Sigmoid colon (tissue), 7 donors: ENCODE data around the gene TSHZ1. TPM values are rescaled to one million over a fixed set of nuclear protein-coding genes. Genes with fewer than 3 reads are reported as not detected.
A peak's percentile ranks its signal among the peaks of the same experiment; 100 is the strongest.

Source experiments
- DNase-seq: peaks from one replicate; pipeline ENCODE4 v3.0.0-alpha.2; 2019
- H3K27ac ChIP-seq, 4 donors: fragments of 200-600 bp; sonication (generic); one replicate each; pipeline ENCODE4 v1.5.1; 2016 to 2019; ENCODE audit warnings: mild to moderate bottlenecking in 1 of 4
- H3K27me3 ChIP-seq, 3 donors: fragments of 200-600 bp; sonication (generic); one replicate each; pipeline ENCODE4 v1.5.1; 2019; ENCODE audit warnings: mild to moderate bottlenecking in 1 of 3
- H3K36me3 ChIP-seq, 4 donors: fragments of 200-600 bp; sonication (generic); one replicate each; pipeline ENCODE4 v1.5.1; 2016 to 2019
- H3K4me1 ChIP-seq, 4 donors: fragments of 200-600 bp; sonication (generic); one replicate each; pipeline ENCODE4 v1.5.1; 2017 to 2019
- H3K4me3 ChIP-seq, 4 donors: fragments of 200-600 bp; sonication (generic); one replicate each; pipeline ENCODE4 v1.5.1; 2017 to 2019; ENCODE audit warnings: mild to moderate bottlenecking in 2 of 4, moderate library complexity in 1 of 4
- H3K9me3 ChIP-seq, 4 donors: fragments of 200-600 bp in 3 of 4; sonication (generic) in 3 of 4; one replicate each; pipeline versions ENCODE4 v1.5.1 to v1.6.1; 2013 to 2019
- EP300 ChIP-seq, 4 donors: sonication (generic); formaldehyde crosslinking; IDR thresholded peaks; one replicate each; pipeline ENCODE4 v1.6.1; 2017; ENCODE audit warnings: antibody characterized with exemption in 4 of 4
- POLR2A ChIP-seq, 2 donors: fragments of 450-650 bp; IDR thresholded peaks; one replicate each; pipeline ENCODE4 v1.6.1; 2016; ENCODE audit warnings: antibody characterized with exemption in 2 of 2, mild to moderate bottlenecking in 2 of 2, moderate library complexity in 2 of 2
- POLR2AphosphoS5 ChIP-seq, 4 donors: sonication (generic); formaldehyde crosslinking; IDR thresholded peaks; one replicate each; pipeline ENCODE4 v1.6.1; 2017; ENCODE audit warnings: antibody characterized with exemption in 4 of 4
- WGBS, 2 donors: extraction: QIAGEN DNeasy Blood & Tissue Kit; methylation state at CpG; one replicate each; pipeline ENCODE4 v1.1.7; 2013; 5-methylcytosine and 5-hydroxymethylcytosine counted together
- intact Hi-C: fragments of 100-400 bp; cut with DNase I; formaldehyde crosslinking; loops from one replicate; pipeline ENCODE4 v1.15.1; 2023
- polyA plus RNA-seq, 3 donors: library from polyadenylated mRNA; stranded (reverse); fragments of 200-250 nt; gene quantifications; one replicate each; pipeline ENCODE4 v1.2.3, GENCODE V29; 2013
- total RNA-seq, 4 donors: library from RNA; depleted of rRNA; stranded (reverse); fragments of >200 nt; gene quantifications; one replicate each; pipeline ENCODE4 v1.1.0, GENCODE V29; 2016
- TF ChIP-seq, protein P1 (sequence below), 4 experiments: fragments of 450-650 bp in 3 of 4; fragments of 200-600 bp in 1 of 4; IDR thresholded peaks; one replicate each; pipeline ENCODE4 v1.5.1; 2016 to 2019; ENCODE audit warnings: antibody characterized with exemption in 4 of 4, mild to moderate bottlenecking in 3 of 4, moderate library complexity in 2 of 4
- donor health status: healthy with polysubstance abuse.
- donor health status: Bipolar disorder and iron deficiency.
- donor health status: healthy.

Gene TSHZ1, protein sequence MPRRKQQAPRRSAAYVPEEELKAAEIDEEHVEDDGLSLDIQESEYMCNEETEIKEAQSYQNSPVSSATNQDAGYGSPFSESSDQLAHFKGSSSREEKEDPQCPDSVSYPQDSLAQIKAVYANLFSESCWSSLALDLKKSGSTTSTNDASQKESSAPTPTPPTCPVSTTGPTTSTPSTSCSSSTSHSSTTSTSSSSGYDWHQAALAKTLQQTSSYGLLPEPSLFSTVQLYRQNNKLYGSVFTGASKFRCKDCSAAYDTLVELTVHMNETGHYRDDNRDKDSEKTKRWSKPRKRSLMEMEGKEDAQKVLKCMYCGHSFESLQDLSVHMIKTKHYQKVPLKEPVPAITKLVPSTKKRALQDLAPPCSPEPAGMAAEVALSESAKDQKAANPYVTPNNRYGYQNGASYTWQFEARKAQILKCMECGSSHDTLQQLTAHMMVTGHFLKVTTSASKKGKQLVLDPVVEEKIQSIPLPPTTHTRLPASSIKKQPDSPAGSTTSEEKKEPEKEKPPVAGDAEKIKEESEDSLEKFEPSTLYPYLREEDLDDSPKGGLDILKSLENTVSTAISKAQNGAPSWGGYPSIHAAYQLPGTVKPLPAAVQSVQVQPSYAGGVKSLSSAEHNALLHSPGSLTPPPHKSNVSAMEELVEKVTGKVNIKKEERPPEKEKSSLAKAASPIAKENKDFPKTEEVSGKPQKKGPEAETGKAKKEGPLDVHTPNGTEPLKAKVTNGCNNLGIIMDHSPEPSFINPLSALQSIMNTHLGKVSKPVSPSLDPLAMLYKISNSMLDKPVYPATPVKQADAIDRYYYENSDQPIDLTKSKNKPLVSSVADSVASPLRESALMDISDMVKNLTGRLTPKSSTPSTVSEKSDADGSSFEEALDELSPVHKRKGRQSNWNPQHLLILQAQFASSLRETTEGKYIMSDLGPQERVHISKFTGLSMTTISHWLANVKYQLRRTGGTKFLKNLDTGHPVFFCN (N-terminal part only)
- total RNA-seq = 10 to 100 TPM; 23.0 to 29.4 (median 27.9) TPM
- 1 to 10 TPM; 7.8 to 9.8 (median 8.8) TPM for polyA plus RNA-seq

DNA sequence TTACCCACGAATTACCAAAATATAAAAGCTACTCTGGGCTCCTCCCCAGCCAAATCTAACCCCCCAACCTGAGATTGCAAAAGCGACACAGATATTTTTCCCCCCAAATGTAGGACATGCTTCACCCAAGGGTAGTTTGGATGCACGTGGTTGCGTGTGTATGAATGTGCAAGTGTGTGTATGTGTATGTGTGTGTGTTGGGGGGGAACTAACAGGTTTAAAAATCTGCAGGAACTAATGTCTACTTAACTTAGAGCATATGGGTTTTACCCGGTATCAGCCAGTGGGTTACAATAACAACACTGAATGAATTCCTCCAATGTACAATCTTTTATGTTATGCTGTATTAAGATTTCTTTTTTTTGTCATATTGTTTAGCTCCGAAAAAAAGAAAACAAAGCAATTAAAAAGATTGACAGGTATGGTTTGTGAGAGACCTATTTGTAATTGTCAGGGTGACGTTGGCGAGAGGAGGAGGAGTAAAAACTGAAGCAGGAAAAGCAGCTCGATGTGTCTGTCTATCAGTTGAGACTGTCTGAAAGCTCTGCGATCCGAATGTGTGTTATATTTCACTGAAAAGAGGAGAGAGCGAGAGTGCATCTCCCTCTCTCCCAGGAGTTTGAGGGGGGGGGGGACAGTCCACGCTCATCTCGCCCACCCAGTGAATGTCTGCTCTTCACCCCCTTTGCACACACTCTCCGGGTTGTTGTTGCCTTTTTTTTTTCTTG, at the start of gene TSHZ1:
TSS of gene TSHZ1 (plus strand) at position 524 of the 728 bp plus-strand sequence. CDS start 1,080 bp downstream, outside the sequence.
- Histone ChIP-seq H3K9me3 (no peaks in the 10 kb centered on the region), H3K4me3 (peak within 1 kb of the TSS; percentile 72 to 100 (median 91)), H3K36me3 (no peaks in the 10 kb centered on the region), H3K4me1 (peaks cover 0 to 58% (median 48%) of the 10 kb centered on the region in 4 donors), H3K27me3 (no peaks in the 10 kb centered on the region), H3K27ac (peak within 1 kb of the TSS; percentile 98 to 99 (median 98))
- 1 to 2% methylated on average over 15 of the region's 15 CpGs for WGBS, 2 donors
- TF ChIP-seq POLR2A (IDR thresholded peaks at IDR 0.05) (peak; percentile 68 to 79), POLR2AphosphoS5 (IDR thresholded peaks at IDR 0.05) (peak; percentile 83 to 95 (median 90)), EP300 (IDR thresholded peaks at IDR 0.05) (peak in 1 of 4 donors; percentile 32)
- TF ChIP-seq, protein P1, sequence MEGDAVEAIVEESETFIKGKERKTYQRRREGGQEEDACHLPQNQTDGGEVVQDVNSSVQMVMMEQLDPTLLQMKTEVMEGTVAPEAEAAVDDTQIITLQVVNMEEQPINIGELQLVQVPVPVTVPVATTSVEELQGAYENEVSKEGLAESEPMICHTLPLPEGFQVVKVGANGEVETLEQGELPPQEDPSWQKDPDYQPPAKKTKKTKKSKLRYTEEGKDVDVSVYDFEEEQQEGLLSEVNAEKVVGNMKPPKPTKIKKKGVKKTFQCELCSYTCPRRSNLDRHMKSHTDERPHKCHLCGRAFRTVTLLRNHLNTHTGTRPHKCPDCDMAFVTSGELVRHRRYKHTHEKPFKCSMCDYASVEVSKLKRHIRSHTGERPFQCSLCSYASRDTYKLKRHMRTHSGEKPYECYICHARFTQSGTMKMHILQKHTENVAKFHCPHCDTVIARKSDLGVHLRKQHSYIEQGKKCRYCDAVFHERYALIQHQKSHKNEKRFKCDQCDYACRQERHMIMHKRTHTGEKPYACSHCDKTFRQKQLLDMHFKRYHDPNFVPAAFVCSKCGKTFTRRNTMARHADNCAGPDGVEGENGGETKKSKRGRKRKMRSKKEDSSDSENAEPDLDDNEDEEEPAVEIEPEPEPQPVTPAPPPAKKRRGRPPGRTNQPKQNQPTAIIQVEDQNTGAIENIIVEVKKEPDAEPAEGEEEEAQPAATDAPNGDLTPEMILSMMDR (IDR thresholded peaks at IDR 0.05) = no peak
- DNase-seq = peak; percentile 86
- intact Hi-C loops = loop anchor here (5.0 kb wide), 3 partner anchors 37 to 1142 kb away; no protein-coding TSS in a partner anchor

DNA sequence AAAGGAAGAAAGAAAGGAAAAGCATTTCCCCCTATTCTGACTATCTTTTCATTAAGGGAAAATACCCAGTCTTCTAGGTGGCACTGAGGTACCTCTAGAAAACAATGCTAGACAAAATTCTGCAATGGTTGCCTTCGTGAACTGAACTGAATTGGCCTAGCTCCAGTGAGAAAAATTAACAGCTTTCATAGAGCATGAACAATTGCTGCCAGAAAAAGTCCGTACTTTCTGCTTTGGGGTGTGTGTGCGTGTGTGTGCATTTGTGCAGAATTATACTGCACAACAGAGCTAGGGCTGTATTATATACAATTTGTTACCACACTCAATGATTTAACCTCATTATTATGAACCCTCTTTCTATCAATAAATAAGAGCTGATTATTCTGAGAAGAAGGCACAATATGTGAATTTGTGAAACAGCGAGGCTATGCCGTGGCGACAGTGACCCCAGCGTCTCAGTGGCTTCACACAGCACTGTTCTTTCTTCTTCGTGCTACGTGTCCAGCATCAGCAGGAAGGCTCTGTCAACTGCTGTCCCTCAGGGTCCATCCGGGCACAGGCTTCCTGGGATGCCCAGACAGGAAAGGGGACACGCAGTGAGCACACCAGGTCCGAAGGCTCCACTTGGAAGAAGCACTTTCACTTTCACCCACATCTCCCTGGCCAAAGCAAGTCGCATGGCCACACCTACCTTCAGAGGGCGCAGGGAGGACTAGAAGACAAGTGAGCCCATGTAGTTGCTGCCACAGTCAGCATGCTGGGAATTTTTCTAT, 49.2 kb upstream of the TSHZ1 start:
- no peaks in the 10 kb centered on the region for H3K9me3 ChIP-seq
- no peak for TF ChIP-seq POLR2A (IDR thresholded peaks at IDR 0.05)
- TF ChIP-seq POLR2AphosphoS5 (IDR thresholded peaks at IDR 0.05) = peak in 2 of 4 donors; percentile 16 to 41
- peak overlapping the region in 3 of 4 donors; percentile 54 to 73 (median 55) for H3K27ac ChIP-seq
- intact Hi-C loops = loop anchor here (5.0 kb wide), 1 partner anchor 504 kb away; no protein-coding TSS in a partner anchor
- H3K36me3 ChIP-seq = no peaks in the 10 kb centered on the region
- no peaks in the 10 kb centered on the region for H3K27me3 ChIP-seq
- 18 to 42% methylated on average over 14 of the region's 14 CpGs for WGBS, 2 donors
- H3K4me1 ChIP-seq = peaks cover 0 to 34% (median 7%) of the 10 kb centered on the region in 4 donors
- H3K4me3 ChIP-seq = peak overlapping the region; percentile 21 to 47 (median 38)
- DNase-seq = no peak

DNA sequence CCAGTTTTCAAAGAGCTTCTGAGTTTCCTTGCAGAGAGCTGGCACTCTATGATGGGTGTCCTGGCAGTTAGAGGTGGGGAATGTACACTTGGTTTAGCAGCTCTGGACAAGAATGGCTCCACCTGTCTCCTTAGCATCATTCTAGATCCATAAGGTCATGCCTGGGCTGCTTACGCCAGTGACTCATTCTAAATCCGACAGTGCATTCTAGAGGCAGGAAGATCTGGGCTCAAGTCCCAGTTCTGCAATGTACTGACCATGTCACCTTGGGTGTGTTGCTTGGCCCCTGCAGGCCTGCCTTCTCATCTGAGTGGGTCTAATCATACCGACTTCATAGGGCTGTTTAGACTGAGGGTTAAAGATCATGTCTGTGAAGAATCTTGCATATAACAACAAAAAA, 48.1 kb upstream of the TSHZ1 start:
- Histone ChIP-seq H3K27ac (peak overlapping the region in 3 of 4 donors; percentile 54 to 73 (median 55)), H3K4me1 (peaks cover 0 to 34% (median 7%) of the 10 kb centered on the region in 4 donors), H3K27me3 (no peaks in the 10 kb centered on the region), H3K36me3 (no peaks in the 10 kb centered on the region), H3K4me3 (no peak overlapping the region), H3K9me3 (no peaks in the 10 kb centered on the region)
- WGBS, 2 donors = 82 to 85% methylated on average over 3 of the region's 3 CpGs
- TF ChIP-seq POLR2AphosphoS5 (IDR thresholded peaks at IDR 0.05) (no peak), POLR2A (IDR thresholded peaks at IDR 0.05) (no peak), EP300 (IDR thresholded peaks at IDR 0.05) (no peak)
- TF ChIP-seq, protein P1 (IDR thresholded peaks at IDR 0.05) = no peak
- no peak for DNase-seq
- intact Hi-C loops = loop anchor here (5.0 kb wide), 1 partner anchor 505 kb away; no protein-coding TSS in a partner anchor

DNA sequence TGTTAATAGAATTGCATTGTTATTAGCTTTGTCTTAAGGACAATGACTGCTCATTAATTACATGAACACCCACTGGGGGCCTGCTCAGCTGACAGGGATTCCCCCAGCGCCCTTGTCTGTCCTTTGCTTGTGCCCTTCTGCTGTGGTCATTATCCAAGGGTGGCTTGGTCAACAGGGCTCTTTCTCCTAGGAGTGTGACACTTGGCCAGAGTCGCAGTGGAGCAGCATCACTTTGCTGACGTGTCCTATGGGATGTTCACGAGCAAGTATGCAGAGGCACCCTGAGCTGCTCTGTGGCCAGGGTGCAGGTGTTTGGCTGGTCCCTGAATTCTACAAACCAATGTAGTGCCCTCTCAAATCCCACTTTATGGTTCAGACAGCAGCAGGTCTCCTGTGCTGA, 47.6 kb upstream of the TSHZ1 start:
- H3K4me3 ChIP-seq = no peak overlapping the region
- peaks cover 0 to 34% (median 7%) of the 10 kb centered on the region in 4 donors for H3K4me1 ChIP-seq
- no peak for TF ChIP-seq EP300 (IDR thresholded peaks at IDR 0.05)
- TF ChIP-seq POLR2AphosphoS5 (IDR thresholded peaks at IDR 0.05) = no peak
- no peak for TF ChIP-seq POLR2A (IDR thresholded peaks at IDR 0.05)
- TF ChIP-seq, protein P1 (IDR thresholded peaks at IDR 0.05) = no peak
- WGBS, 2 donors = 95 to 97% methylated on average over 4 of the region's 4 CpGs
- no peaks in the 10 kb centered on the region for H3K9me3 ChIP-seq
- H3K36me3 ChIP-seq = no peaks in the 10 kb centered on the region
- intact Hi-C loops = loop anchor here (5.0 kb wide), 1 partner anchor 506 kb away; no protein-coding TSS in a partner anchor
- peak overlapping the region in 2 of 4 donors; percentile 54 to 73 for H3K27ac ChIP-seq
- no peak for DNase-seq
- no peaks in the 10 kb centered on the region for H3K27me3 ChIP-seq
